ENCODE measurements around the gene CBLB. TPM values are rescaled to one million over a fixed set of nuclear protein-coding genes. Genes with fewer than 3 reads are reported as not detected.

The CBLB gene
- total and polyA plus RNA-seq, 2 of the 4 experiments (the other 2 are of a cell fraction): 10.1 to 20.1 TPM

GRCh38 chr3:105773291-105773690 lies 95.5 kb downstream of the CBLB start:
- no TSS peak for BruUV-seq (replicated peaks)
- DNase-seq (no peak), ATAC-seq (ENCODE audit: low read depth) (no peak)
- intact Hi-C loops (cut with micrococcal nuclease) (no loop called here), in situ Hi-C loops (cut with MboI; ENCODE audit: low sequenced_read_pairs) (no loop called here), dilution Hi-C loops (cut with HindIII; ENCODE audit: low sequenced_read_pairs, unreplicated experiment) (no loop called here)
- Histone ChIP-seq H2BK20ac (ENCODE audit: low read depth, low read length) (no peak overlapping the region), H4K91ac (ENCODE audit: insufficient read depth, low read depth, low read length) (no peak overlapping the region), H4K8ac (ENCODE audit: low read depth in 2 of 2, low read length in 2 of 2) (no peak overlapping the region), H2BK5ac (ENCODE audit: low read depth, low read length, poor library complexity, severe bottlenecking) (no peak overlapping the region), H3K4me2 (ENCODE audit: low read depth, low read length) (no peak overlapping the region), H3K9me1 (ENCODE audit: insufficient read depth, low read length) (no peaks in the 10 kb centered on the region), H3K9ac (ENCODE audit: low read depth, low read length) (no peak overlapping the region), H3K27me3 (ENCODE audit: control insufficient read depth, insufficient read depth, low read length) (no peaks in the 10 kb centered on the region), H3K18ac (ENCODE audit: low read depth, low read length) (no peak overlapping the region), H2BK120ac (ENCODE audit: low read depth, low read length) (no peak overlapping the region), H3K56ac (ENCODE audit: extremely low read depth, insufficient read depth, low read length) (no peak overlapping the region), H3K4me3 (ENCODE audit: insufficient read depth, low read depth, low read length) (no peak overlapping the region), H4K5ac (ENCODE audit: low read depth, low read length) (no peak overlapping the region), H3K27ac (ENCODE audit: insufficient read depth, low read length) (no peak overlapping the region), H2AK5ac (ENCODE audit: low read depth, low read length) (no peak overlapping the region), H2BK15ac (ENCODE audit: low read depth, low read length) (no peak overlapping the region), H3K36me3 (ENCODE audit: control insufficient read depth, insufficient read depth, low read length) (no peaks in the 10 kb centered on the region; the same call in 1 of the 2 replicates), H3K14ac (replicated peaks; ENCODE audit: low read depth, low read length) (no peak overlapping the region), H3K9me3 (ENCODE audit: control insufficient read depth, insufficient read depth, low read length) (no peaks in the 10 kb centered on the region), H2AFZ (replicated peaks; ENCODE audit: low read length, poor library complexity) (no peak overlapping the region), H2AK9ac (replicated peaks; ENCODE audit: low read depth, low read length, poor library complexity) (no peak overlapping the region), H3K4ac (ENCODE audit: low read depth, low read length) (no peak overlapping the region), H3K4me1 (ENCODE audit: control insufficient read depth, insufficient read depth, low read length) (no peaks in the 10 kb centered on the region), H3K23ac (ENCODE audit: low read depth, low read length) (no peak overlapping the region), H4K20me1 (ENCODE audit: insufficient read depth, low read length) (no peaks in the 10 kb centered on the region), H3K79me1 (ENCODE audit: low read depth in 1 of 2, low read length in 2 of 2) (peaks cover 0 to 6% of the 10 kb centered on the region in 2 experiments; a peak in 3 of 4 replicates)
- ChIA-PET POLR2A (ENCODE audit: unreplicated experiment) (no interaction called here), CTCF (no interaction called here)
- no CpG with 5 or more reads among the region's 5 CpGs for WGBS, 2 experiments (ENCODE audit: extremely low coverage in 2 of 2, insufficient read length in 1 of 2)
- TF ChIP-seq CHD1 (IDR thresholded peaks at IDR 0.05; ENCODE audit: low read depth, low read length) (no peak), USF2 (IDR thresholded peaks at IDR 0.05; ENCODE audit: low read depth, low read length) (no peak), NFE2L2 (IDR thresholded peaks at IDR 0.05; ENCODE audit: low read depth, low read length) (no peak), MXI1 (IDR thresholded peaks at IDR 0.05; ENCODE audit: borderline replicate concordance, low read depth, low read length) (no peak), CTCF (conservative IDR thresholded peaks at IDR 0.05; ENCODE audit: low read depth, low read length) (no peak)
